Right hindlimb (tissue), 1 donor: ENCODE results near the gene RNLS.

Source experiments
- DNase-seq: peaks from one replicate; pipeline ENCODE4 v3.0.0-alpha.2; 2018

RNLS gene

DNA sequence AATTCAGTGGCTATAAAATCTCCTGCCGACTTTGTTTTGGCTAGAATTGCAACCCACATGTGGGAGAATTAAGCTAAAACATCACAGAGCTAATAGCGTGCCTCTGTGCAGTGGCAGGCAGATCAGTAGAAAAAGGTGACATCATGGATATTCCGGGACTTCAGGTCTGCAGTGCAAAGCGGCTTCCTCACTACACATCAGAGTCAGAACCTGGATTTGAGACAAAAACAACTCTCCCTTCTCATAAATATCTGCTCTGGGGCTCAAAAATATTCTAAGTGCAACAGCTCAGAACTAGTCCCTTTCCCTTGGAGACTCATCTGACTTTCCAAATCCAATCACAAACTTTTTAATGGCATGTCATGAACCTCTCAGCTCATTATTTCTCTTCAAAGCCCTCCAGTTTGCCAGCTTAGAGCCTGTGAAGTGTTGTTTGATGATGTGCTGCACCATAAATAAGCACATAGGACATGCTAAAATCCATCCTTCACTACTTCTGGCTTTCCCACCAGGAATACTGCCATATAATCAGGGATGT is 337.1 kb downstream of the RNLS start:
- peak; percentile 50 for DNase-seq

GRCh38 chr10:88244781-88245625 is 338.1 kb downstream of the RNLS start:
- no peak for DNase-seq

DNA sequence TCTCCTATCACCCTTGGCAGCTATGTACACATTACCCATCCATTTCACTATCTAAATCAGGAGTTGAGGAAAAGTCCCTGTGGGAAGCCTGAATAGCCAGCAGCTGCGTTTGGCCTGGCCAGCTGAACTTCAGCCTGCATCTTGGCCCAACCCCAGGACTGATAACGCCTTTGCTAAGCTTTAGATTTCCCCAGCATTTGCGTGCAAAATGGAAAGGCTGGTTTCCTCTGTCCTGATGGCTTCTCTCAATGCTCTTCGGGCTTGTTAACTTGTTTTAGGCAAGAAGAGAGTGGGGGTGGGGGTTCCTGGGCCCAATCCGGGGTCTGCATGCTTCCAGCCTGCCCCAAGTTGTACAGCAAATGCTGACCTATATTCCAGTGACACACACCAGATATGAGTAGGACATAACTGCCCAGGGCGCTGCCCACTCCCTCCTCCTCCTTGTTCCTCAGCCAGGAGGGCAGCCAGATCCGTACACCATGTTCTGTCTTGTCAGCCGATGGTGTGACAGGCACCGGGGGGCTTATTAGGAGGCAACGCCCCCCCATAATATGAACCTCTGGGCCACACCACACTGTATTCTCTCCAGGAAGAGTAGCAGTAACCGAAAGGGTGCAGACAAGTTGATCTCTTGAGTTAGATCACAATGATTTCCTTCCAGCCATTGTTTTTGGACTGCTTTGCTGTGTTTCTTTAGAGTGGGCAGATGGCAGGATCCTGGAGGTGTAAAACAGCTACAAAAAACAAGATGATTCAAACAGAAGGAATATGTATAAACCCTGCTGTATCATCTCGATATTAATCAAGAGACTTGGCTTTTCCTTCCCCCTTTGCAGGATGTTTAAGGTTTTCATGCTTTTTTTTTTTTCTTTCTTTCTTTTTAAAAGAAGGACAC is 339.0 kb downstream of the RNLS start:
- peak; percentile 68 for DNase-seq

DNA sequence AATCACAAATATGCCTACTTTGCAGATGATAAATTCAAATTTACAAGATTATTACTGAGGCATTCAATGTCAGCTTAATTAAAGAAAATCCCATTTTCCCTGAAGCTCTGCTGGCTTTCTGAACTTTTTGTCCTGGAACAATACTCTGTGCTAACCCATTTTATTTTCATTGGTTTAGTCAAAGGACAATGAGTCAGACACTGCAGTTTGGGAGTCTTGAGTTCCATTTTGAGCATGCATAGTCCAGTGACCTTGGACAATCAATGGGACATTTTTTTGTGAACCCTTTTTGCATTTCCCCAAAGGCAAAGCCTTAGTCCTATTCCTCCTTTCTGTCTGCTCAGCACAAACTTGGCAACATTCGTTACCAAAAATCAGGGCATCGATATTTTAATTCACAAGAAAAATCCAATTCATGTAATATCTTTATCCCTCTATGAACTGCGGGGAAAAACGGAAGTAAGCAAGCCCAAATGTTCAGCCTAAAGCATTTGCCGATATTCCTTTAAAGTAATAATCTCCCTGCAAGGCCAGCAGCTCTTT is 339.8 kb downstream of the RNLS start:
- DNase-seq: no peak

- no peak for DNase-seq
Observed at GRCh38 chr10:88241501-88241900, 341.6 kb downstream of the RNLS start.

DNA sequence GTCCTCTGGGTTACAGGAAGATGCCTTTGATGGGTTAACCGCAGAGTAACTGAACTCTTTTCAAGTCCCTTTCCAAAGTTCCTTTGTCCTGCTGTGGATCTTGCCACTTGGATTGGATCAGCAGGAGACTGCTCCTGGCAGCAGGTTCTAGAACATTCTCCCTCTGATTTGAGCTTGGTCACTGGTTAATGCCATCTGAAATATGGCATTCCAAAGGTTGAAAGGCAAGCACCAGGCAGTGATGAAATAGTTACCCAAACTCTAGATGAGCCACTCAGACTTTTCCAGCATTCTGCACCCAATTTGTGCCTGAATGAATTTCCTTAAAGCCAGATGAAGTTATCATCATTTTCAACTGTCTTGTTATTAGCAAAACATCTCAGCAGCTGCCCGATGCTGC is 343.9 kb downstream of the RNLS start:
- no peak for DNase-seq

GRCh38 chr10:88238615-88238914 is 344.6 kb downstream of the RNLS start:
- no peak for DNase-seq

DNA sequence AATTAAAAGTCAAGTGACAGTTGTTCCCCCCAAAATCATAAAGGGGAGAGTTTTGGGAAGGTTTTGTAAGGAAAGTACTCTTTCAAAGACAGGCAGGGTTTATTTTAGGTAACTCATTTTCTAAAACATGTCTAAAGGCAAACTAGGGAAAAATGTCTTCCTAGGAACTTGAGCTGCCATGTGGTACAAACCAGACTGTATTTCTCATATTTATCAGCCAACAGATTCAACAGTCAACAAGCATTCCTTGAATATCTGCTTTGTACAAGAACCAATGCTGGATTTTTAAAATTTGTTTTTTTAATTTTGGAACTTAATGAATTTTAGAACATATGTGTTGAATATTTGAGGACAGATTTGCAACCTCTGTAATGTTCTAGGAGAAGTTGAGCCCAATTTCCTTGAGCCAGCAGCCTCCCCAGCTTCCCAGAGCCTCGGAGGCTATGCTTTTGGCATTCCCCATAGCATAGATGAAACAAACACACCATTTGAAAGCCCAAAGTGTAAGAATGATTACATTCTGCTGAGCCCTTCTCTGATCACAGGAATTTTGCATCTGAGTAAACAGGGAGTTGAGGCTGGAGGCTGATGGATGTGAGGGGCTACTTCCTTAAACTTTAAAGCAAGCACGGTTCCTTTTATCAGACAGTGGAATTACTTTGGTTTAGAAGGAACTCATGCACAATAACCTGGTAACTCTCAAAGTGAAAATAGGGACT is 345.1 kb downstream of the RNLS start:
- DNase-seq: no peak

DNA sequence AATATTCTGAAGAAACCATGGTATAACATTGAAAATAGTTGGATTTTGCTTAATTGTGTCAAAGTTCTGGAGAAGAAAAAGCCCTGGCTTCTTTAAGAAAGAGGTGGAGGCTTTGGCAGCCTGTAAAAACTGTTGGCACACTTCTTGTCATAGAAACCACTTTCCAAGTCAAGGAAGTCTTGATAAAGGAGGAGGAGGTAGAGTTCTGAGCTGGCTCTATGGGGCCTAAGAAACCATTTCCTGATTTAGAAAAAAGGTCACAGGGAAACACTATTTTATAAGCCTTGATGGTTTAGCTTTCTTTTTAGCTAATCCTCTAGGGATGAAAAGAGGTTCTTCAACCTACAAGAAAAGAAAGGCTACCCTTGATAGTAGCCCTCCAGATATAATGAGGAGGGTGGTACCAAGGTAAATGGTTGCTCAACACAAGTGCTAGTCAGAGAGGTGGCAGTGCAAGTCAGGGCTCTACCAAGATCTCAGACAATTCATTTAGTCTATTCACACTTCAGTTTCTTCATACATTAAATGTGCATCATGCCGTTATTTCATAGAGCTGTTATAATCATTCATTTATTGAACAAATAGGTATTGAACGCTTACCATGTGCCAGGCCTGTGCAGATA is 346.9 kb downstream of the RNLS start:
- no peak for DNase-seq

GRCh38 chr10:88234297-88234696 is 348.8 kb downstream of the RNLS start:
- no peak for DNase-seq

GRCh38 chr10:88233870-88234269 is 349.2 kb downstream of the RNLS start:
- no peak for DNase-seq

DNA sequence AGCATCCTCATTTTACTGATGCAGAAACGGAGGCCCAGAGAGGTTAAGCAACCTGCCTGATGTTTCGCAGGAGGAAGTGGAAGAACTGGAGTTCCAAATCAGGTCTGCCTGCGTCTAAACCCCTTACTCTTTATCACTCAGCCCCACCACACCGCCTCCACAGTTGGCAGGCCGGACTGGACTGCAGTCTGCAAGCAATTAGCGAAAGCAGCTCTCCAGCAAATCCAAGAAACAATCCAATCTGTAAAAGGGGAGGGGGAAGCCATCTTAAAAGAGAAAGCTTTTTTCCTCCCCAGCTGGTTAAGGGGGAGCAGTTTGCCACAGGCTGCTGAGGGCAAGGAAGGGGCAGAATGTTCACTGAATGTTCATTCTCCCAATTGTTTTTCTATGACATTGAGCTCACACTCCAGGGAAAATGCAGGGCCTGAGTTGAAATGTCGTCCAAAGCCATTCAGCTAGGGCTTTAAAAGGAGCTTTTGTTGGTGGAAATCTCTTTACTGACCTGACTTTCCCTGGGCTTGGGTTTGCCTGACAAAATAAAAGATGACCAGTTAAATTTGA is 350.1 kb downstream of the RNLS start:
- DNase-seq: no peak

GRCh38 chr10:88232029-88232895 is 350.9 kb downstream of the RNLS start:
- peak; percentile 67 for DNase-seq

GRCh38 chr10:88230251-88230650 is 352.9 kb downstream of the RNLS start:
- DNase-seq: no peak

DNA sequence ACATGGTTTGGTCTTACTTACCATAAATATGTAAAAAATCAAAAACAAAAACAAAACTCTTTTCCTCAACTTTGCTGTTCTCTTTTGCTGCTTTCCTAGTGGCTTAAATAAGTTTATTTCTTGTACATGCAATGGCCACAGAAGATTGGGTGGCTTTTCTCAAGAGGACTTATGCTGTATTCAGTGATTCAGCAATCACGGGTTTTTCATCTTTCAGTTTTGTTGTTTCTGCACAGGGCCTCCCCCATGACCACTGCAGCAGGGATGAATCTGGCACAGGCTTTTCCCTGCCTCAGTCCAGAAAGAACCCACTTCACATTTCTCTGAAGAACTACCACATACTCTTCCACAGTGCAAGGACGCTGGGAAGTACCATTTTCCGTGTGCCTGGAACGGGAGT is 355.0 kb downstream of the RNLS start:
- DNase-seq: no peak

GRCh38 chr10:88227342-88228018 is 355.6 kb downstream of the RNLS start:
- peak; percentile 60 for DNase-seq

DNA sequence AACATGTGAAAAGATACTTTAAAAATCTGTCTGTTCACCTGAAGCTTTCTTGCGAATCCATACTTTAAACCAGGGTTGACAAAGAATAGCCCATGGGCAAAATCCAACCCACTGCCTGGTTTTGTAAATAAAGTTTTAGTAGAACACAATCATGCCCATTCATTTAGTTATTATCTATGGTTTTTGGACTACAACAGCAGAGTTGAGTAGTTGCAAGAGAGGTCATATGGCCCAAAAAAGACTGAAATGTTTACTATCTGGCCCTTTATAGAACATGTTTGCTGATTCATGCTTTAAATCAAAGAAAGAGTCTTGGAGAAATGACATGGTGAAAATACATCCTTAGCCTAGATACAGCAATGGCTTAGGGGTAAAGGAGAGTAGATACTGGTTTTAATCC is 356.2 kb downstream of the RNLS start:
- DNase-seq: no peak

DNA sequence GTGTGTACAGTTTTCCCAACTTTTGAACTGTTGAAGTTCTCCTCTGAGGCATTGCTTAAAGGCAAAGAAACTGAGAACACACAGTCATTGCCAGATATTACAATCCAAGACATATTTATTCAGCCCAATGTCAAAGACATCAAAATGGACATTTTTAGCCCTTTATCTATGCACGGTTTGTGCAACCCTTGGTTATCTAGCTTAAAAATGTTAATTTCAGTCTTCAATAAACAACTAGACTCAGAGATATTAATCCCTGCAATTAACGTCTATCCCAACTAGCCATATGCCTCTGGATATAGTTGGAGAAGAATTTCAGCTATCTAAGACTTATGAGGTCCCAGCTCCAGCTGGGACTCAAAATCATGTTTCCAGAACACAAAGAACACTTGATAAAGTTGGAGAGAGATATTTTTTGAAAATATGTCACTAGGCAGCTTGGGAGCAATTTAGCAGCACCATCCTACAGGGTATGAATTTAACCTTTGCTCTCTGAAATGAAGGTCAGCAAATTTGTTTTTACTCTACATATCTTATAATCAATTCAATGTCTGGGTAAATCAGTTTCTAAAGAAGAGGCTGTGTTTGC is 357.0 kb downstream of the RNLS start:
- no peak for DNase-seq
